ENCODE measurements around the gene POLR3B.

GRCh38 chr12:106527356-106527755, 169.8 kb downstream of the POLR3B start:
- TF ChIP-seq REST (IDR thresholded peaks at IDR 0.05) (no peak), MAX (IDR thresholded peaks at IDR 0.05) (no peak), CTCF (IDR thresholded peaks at IDR 0.05; ENCODE audit: low read depth, low read length, missing input control) (no peak), RAD21 (IDR thresholded peaks at IDR 0.05) (no peak), JUND (IDR thresholded peaks at IDR 0.05) (no peak), FOXA1 (IDR thresholded peaks at IDR 0.05) (no peak), ZBTB33 (IDR thresholded peaks at IDR 0.05) (no peak)

Measured in liver (tissue), 3 donors.